ENCODE measurements around the gene STK32C. TPM values are rescaled to one million over a fixed set of nuclear protein-coding genes. Genes with fewer than 3 reads are reported as not detected.
"Not testable (repeated sequence)": the region's sequence is repeated elsewhere in the genome, so short reads cannot be mapped to it uniquely, and the experiment has no call there.

Gene STK32C
- total and polyA plus RNA-seq, 4 donors, result 4.9 to 12.4 (median 9.7) TPM

DNA sequence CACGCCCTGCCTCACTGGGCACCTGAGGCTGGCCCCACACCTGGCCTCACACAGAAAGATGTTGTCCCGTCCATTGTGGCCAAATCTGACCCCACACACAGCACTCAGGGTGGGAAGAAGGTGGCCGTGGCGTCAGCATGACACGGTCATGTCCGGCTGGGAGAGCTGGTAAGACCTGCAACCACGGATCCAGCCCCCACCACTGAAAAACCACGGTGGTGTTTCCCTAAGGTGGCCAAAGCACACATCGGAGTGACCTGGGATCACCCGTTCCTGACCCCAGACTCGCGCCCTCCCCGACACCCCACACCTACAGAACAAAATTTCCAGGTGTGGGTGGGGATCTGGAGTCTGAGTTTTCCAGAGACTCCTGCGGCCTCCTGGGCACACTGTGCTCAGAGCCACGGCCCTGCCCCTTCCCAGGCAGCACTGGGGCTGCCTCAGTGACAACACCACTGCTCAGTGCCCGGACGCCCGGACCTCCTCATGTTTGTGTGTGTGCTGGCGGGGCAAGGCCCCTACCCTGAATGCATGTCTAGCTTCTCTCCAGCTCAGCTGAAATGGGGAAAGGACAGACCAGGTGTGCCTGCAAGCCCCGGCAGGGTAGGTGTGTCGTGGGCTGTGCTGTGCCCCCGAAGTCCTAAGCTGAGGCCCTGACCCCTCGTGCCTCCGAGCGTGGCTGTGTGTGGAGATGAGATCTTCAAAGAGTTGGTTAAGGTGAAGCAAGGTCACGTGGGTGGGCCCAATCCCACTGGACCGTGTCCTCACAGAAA is 36.1 kb downstream of the STK32C start:
- WGBS, 2 donors, result 87 to 90% methylated on average over 27 of the region's 27 CpGs
- Histone ChIP-seq H3K27ac (ENCODE audit: low read depth in 1 of 2, low read length in 2 of 2) (no peak overlapping the region), H3K9me3 (ENCODE audit: control insufficient read depth, low read length) (no peaks in the 10 kb centered on the region), H3K36me3 (ENCODE audit: control insufficient read depth in 1 of 2, insufficient read depth in 2 of 2, low read length in 1 of 2) (no peaks in the 10 kb centered on the region), H3K4me3 (ENCODE audit: low read length in 2 of 2) (no peak overlapping the region), H3K27me3 (ENCODE audit: control insufficient read depth in 1 of 2, insufficient read depth in 2 of 2, low read length in 1 of 2) (no peaks in the 10 kb centered on the region), H3K4me1 (ENCODE audit: control insufficient read depth in 1 of 2, insufficient read depth in 2 of 2, low read length in 2 of 2) (no peaks in the 10 kb centered on the region)
- intact Hi-C loops (cut with DNase I), result no loop called here
- no peak for ATAC-seq (ENCODE audit: low FRiP score)
- peak; percentile 18 to 66 for DNase-seq

DNA sequence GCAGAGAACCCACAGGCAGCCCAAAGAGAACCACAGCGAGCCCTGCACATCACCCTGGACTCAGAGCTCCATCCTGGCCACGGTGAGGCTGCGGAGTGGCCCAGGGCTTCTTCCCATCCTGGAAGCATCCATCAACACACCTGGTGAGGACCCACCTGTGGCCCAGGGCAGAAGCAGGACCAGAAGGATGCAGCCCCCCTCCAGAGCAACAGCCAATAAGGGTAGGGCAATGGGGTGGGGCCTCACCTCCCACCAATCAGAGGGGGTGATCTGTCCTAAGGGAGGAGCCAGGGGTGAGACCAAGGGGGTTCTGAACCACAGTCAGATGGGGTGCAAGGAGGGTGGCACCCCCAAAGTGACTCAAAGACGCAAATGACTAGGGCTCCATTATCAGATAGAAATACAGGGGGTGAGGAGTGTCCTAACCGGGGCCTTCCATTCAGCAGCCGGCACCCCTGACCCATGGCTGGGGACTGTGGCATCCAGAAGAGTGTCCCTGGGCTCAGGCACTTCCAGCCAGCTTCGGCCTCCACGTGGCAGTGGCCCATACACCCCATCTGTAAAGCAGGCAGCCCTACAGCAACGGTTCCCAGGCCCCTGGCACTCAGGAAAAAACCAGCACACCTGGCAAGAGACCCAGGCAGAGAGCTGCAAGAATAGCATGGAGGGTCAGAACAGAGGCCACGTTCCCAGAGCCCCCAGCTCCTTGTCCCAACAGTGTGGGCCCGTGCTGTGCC is 36.9 kb downstream of the STK32C start:
- peak; percentile 33 to 36 for DNase-seq
- ATAC-seq (ENCODE audit: low FRiP score), result no peak
- 82 to 92% methylated on average over 11 of the region's 11 CpGs for WGBS, 2 donors

DNA sequence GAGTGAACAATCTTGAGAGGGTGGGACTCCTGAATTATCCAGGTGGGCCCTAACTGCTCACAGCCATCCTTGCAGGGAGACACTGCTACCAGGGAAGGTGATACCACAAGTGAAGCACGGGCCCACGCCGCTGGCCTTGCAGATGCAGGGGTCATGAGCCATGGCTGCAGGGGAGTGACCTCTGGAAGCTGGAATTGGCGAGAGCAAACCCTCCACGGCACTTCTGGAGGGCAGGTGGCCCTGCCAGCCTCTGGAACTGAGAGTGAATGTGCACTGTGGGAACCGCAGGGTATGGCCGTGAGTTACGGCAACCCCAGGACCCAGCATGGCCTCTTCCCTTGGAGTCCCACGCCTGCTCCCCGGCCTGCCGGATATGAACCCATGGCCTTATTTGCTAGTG is 37.5 kb downstream of the STK32C start:
- no peaks in the 10 kb centered on the region for H3K9me3 ChIP-seq (ENCODE audit: control insufficient read depth, low read length)
- WGBS, 2 donors, result 83 to 91% methylated on average over 11 of the region's 11 CpGs
- ATAC-seq (ENCODE audit: low FRiP score), result no peak

More for the DNA sequence above, 36.9 kb downstream of the STK32C start:
- Histone ChIP-seq H3K27ac (ENCODE audit: low read depth in 1 of 2, low read length in 2 of 2) (no peak overlapping the region), H3K4me1 (ENCODE audit: control insufficient read depth in 1 of 2, insufficient read depth in 2 of 2, low read length in 2 of 2) (no peaks in the 10 kb centered on the region), H3K36me3 (ENCODE audit: control insufficient read depth in 1 of 2, insufficient read depth in 2 of 2, low read length in 1 of 2) (no peaks in the 10 kb centered on the region), H3K4me3 (ENCODE audit: low read length in 2 of 2) (no peak overlapping the region), H3K27me3 (ENCODE audit: control insufficient read depth in 1 of 2, insufficient read depth in 2 of 2, low read length in 1 of 2) (no peaks in the 10 kb centered on the region), H3K9me3 (ENCODE audit: control insufficient read depth, low read length) (no peaks in the 10 kb centered on the region)
- intact Hi-C loops (cut with DNase I), result no loop called here

DNA sequence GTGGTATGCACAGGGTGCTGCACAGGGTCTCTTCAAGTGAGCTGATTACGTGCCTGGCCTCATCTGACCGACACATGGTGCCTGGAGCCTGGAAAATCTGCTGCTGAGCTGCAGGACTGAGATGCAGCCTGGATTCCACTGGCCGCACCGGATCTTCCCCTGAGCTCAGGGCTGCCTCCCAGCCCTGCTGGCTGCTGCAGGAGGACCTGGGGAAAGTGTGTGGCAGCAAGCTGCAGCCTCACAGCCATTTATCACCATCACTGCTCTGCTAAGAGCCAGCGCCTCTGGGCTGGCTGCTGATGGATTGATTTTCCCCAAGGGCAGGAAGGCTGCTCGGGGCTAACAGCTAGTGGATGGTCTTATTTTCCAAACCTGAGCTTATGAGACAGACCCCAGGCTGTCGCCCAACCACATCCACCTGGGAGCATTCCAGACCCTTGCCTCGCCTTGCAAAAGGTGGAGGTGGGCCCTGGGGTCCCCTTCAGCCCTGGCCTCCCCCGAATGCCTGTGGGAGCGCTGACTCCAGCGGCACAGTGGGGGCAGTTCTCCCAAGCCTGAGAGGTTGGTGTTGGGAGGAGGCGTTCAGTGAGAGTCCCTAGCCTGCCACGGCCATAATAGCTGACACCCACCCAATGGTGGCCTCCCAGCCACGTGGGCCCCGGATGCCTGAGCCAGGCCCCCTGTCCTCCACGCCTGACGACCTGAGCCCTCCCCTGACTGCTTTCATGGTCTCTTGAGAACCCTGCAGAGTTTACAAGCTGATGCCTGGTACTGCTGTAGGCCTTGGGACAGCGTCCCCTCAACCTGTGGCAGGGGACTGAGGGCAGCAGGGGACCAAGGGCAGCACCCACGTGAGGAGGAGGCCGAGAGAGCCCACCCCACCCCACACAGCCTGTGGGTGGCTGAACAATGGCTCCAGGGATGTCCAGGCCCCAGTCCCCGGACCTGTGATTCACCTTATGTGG is 38.2 kb downstream of the STK32C start:
- 31 to 53% methylated on average over 21 of the region's 21 CpGs for WGBS, 2 donors
- H3K9me3 ChIP-seq (ENCODE audit: control insufficient read depth, low read length), result no peaks in the 10 kb centered on the region
- no peak for ATAC-seq (ENCODE audit: low FRiP score)
- no peaks in the 10 kb centered on the region for H3K36me3 ChIP-seq (ENCODE audit: control insufficient read depth in 1 of 2, insufficient read depth in 2 of 2, low read length in 1 of 2)
- DNase-seq, result peak; percentile 30 to 60
- H3K4me1 ChIP-seq (ENCODE audit: control insufficient read depth in 1 of 2, insufficient read depth in 2 of 2, low read length in 2 of 2), result no peaks in the 10 kb centered on the region
- H3K27me3 ChIP-seq (ENCODE audit: control insufficient read depth in 1 of 2, insufficient read depth in 2 of 2, low read length in 1 of 2), result no peaks in the 10 kb centered on the region
- no peak overlapping the region for H3K4me3 ChIP-seq (ENCODE audit: low read length in 2 of 2)
- no peak overlapping the region for H3K27ac ChIP-seq (ENCODE audit: low read depth in 1 of 2, low read length in 2 of 2)
- intact Hi-C loops (cut with DNase I), result no loop called here

More for the DNA sequence above, 37.5 kb downstream of the STK32C start:
- intact Hi-C loops (cut with DNase I), result no loop called here
- Histone ChIP-seq H3K27ac (ENCODE audit: low read depth in 1 of 2, low read length in 2 of 2) (no peak overlapping the region), H3K4me3 (ENCODE audit: low read length in 2 of 2) (no peak overlapping the region), H3K27me3 (ENCODE audit: control insufficient read depth in 1 of 2, insufficient read depth in 2 of 2, low read length in 1 of 2) (no peaks in the 10 kb centered on the region), H3K4me1 (ENCODE audit: control insufficient read depth in 1 of 2, insufficient read depth in 2 of 2, low read length in 2 of 2) (no peaks in the 10 kb centered on the region), H3K36me3 (ENCODE audit: control insufficient read depth in 1 of 2, insufficient read depth in 2 of 2, low read length in 1 of 2) (no peaks in the 10 kb centered on the region)
- DNase-seq, result peak; percentile 38 to 56

DNA sequence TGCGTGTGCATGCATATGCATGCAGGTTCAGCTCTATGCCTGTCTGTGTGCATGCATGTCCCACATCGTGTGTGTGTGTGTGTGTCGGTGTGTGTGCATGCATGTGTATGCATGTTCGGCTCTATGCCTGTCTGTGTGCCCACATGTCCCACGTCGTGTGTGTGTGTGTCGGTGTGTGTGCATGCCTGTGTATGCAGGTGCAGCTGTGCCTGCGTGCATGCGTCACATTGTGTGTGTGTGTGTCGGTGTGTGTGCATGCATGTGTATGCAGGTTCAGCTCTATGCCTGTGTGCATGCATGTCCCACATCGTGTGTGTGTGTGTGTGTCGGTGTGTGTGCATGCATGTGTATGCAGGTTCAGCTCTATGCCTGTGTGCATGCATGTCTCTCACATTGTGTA is 39.8 kb downstream of the STK32C start:
- H3K4me3 ChIP-seq (ENCODE audit: low read length in 2 of 2); H3K9me3 ChIP-seq (ENCODE audit: control insufficient read depth, low read length); H3K4me1 ChIP-seq (ENCODE audit: control insufficient read depth in 1 of 2, insufficient read depth in 2 of 2, low read length in 2 of 2); H3K36me3 ChIP-seq (ENCODE audit: control insufficient read depth in 1 of 2, insufficient read depth in 2 of 2, low read length in 1 of 2); ATAC-seq (ENCODE audit: low FRiP score); intact Hi-C loops (cut with DNase I); H3K27me3 ChIP-seq (ENCODE audit: control insufficient read depth in 1 of 2, insufficient read depth in 2 of 2, low read length in 1 of 2); H3K27ac ChIP-seq (ENCODE audit: low read depth in 1 of 2, low read length in 2 of 2): not testable (repeated sequence)
- DNase-seq, result peak; percentile 8 to 31
- WGBS, 2 donors, result 90 to 93% methylated on average over 12 of the region's 12 CpGs

DNA sequence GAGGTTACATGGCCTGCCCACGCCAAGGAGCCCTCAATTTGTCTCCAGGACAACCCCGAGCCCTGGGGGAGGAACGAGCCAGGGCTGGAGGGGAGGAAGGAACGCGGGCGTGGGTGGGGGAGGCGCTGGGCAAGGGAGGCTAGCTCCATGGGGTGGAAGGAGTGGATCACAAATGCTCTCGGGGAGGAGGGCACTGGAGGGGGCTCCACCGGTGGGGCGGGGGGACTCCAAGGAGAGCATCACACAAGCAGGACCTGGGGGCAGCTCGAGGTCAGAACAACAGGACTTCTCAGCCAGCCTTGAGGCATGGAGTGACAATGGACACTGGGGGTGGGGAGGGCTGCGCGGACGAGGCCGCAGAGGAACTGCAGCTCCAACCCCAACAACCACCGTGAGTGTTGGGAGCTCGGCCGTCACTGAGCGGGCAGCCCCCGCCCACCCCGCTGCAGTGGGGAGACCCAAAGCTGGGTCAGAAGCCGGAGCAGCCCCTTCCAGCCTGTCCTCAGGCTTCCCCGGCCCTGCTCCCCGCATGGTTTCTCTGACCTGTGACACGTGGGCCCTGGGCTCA is 41.1 kb downstream of the STK32C start:
- ATAC-seq (ENCODE audit: low FRiP score), result peak; percentile 11
- Histone ChIP-seq H3K4me3 (ENCODE audit: low read length in 2 of 2) (no peak overlapping the region), H3K4me1 (ENCODE audit: control insufficient read depth in 1 of 2, insufficient read depth in 2 of 2, low read length in 2 of 2) (no peaks in the 10 kb centered on the region), H3K36me3 (ENCODE audit: control insufficient read depth in 1 of 2, insufficient read depth in 2 of 2, low read length in 1 of 2) (no peaks in the 10 kb centered on the region), H3K9me3 (ENCODE audit: control insufficient read depth, low read length) (no peaks in the 10 kb centered on the region), H3K27me3 (ENCODE audit: control insufficient read depth in 1 of 2, insufficient read depth in 2 of 2, low read length in 1 of 2) (no peaks in the 10 kb centered on the region), H3K27ac (ENCODE audit: low read depth in 1 of 2, low read length in 2 of 2) (no peak overlapping the region)
- 10 to 18% methylated on average over 22 to 25 of the region's 25 CpGs for whole genome bisulfite sequencing, 2 donors
- DNase-seq, result peak; percentile 32 to 59
- intact Hi-C loops (cut with DNase I), result no loop called here

DNA sequence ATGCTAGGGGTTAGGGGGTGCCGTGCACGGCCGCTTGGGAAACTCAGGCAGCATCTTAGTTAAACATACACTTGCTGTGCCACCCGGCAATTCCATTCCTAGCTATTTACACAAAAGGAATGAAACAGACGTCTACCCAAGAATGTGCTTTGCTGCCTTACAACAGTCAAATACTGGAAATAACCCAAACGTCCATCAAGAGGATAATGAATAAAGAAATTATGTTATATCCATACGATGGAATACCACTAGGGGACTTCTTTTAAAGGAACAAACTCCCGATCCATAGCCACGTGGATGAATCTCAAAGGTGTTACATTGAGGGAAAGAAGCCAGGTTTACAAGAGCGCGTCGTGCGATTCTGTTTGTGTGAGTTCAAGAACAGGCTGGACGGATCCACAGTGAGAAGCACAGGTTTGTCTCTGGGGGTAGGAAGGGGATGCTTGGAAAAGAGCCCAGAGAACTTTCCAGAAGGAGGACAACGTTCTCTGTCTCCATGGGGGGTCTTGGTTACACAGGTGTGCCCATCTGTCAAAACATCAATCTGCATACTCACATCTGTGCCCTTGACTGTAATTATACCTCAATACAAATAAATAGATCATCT is 41.8 kb downstream of the STK32C start:
- H3K27me3 ChIP-seq (ENCODE audit: control insufficient read depth in 1 of 2, insufficient read depth in 2 of 2, low read length in 1 of 2), result no peaks in the 10 kb centered on the region
- H3K4me3 ChIP-seq (ENCODE audit: low read length in 2 of 2), result no peak overlapping the region
- ATAC-seq (ENCODE audit: low FRiP score) (no peak), DNase-seq (peak; percentile 6 to 23)
- no peak overlapping the region for H3K27ac ChIP-seq (ENCODE audit: low read depth in 1 of 2, low read length in 2 of 2)
- intact Hi-C loops (cut with DNase I), result no loop called here
- H3K36me3 ChIP-seq (ENCODE audit: control insufficient read depth in 1 of 2, insufficient read depth in 2 of 2, low read length in 1 of 2), result no peaks in the 10 kb centered on the region
- 21 to 29% methylated on average over 15 of the region's 15 CpGs for WGBS, 2 donors
- no peaks in the 10 kb centered on the region for H3K9me3 ChIP-seq (ENCODE audit: control insufficient read depth, low read length)
- no peaks in the 10 kb centered on the region for H3K4me1 ChIP-seq (ENCODE audit: control insufficient read depth in 1 of 2, insufficient read depth in 2 of 2, low read length in 2 of 2)
